Skeletal muscle tissue (tissue), 4 donors: ENCODE results near the gene NSD1. TPM values are rescaled to one million over a fixed set of nuclear protein-coding genes. Genes with fewer than 3 reads are reported as not detected.

Experiments used
- H3K27ac ChIP-seq: one replicate; pipeline ENCODE4 v1.7.0; 2013; ENCODE audit warnings: mild to moderate bottlenecking, low read depth, low read length, inconsistent platforms
- H3K27me3 ChIP-seq, 3 donors: one replicate each; pipeline ENCODE4 v1.7.0; 2013; ENCODE audit warnings: low read length in 3 of 3; ENCODE audit not compliant: control insufficient read depth in 3 of 3, insufficient read depth in 3 of 3
- H3K36me3 ChIP-seq, 3 donors: one replicate each; pipeline ENCODE4 v1.7.0; 2013; ENCODE audit warnings: low read length in 3 of 3; ENCODE audit not compliant: control insufficient read depth in 3 of 3, insufficient read depth in 3 of 3
- H3K4me1 ChIP-seq, 3 donors: one replicate each; pipeline ENCODE4 v1.7.0; 2013; ENCODE audit warnings: low read length in 3 of 3, mild to moderate bottlenecking in 3 of 3; ENCODE audit not compliant: control insufficient read depth in 3 of 3, insufficient read depth in 3 of 3
- H3K4me3 ChIP-seq, 3 donors: one replicate each; pipeline ENCODE4 v1.7.0; 2013; ENCODE audit warnings: low read length in 3 of 3
- H3K9ac ChIP-seq, 3 donors: one replicate each; pipeline ENCODE4 v1.7.0; 2013; ENCODE audit warnings: low read length in 3 of 3, mild to moderate bottlenecking in 3 of 3, moderate library complexity in 2 of 3, low read depth in 1 of 3
- H3K9me3 ChIP-seq, 3 donors: one replicate each; pipeline ENCODE4 v1.7.0; 2013; ENCODE audit warnings: low read length in 3 of 3; ENCODE audit not compliant: control insufficient read depth in 3 of 3
- total RNA-seq: library from RNA; depleted of rRNA; stranded (reverse); fragments of >200 nt; gene quantifications from one replicate; pipeline ENCODE4 v1.2.3, GENCODE V29; 2014
- donor health status: Osteomylitis.

Gene NSD1
- total RNA-seq, 1 donor from 2014 or later: 57.4 TPM

- Histone ChIP-seq H3K27me3 (no peaks in the 10 kb centered on the region), H3K4me3 (no peak overlapping the region), H3K4me1 (peaks cover 14 to 26% (median 16%) of the 10 kb centered on the region in 3 donors), H3K9ac (no peak overlapping the region), H3K9me3 (no peaks in the 10 kb centered on the region), H3K27ac (no peak overlapping the region), H3K36me3 (no peaks in the 10 kb centered on the region)
Observed at GRCh38 chr5:177112589-177113220, 20.9 kb upstream of the NSD1 start.

DNA sequence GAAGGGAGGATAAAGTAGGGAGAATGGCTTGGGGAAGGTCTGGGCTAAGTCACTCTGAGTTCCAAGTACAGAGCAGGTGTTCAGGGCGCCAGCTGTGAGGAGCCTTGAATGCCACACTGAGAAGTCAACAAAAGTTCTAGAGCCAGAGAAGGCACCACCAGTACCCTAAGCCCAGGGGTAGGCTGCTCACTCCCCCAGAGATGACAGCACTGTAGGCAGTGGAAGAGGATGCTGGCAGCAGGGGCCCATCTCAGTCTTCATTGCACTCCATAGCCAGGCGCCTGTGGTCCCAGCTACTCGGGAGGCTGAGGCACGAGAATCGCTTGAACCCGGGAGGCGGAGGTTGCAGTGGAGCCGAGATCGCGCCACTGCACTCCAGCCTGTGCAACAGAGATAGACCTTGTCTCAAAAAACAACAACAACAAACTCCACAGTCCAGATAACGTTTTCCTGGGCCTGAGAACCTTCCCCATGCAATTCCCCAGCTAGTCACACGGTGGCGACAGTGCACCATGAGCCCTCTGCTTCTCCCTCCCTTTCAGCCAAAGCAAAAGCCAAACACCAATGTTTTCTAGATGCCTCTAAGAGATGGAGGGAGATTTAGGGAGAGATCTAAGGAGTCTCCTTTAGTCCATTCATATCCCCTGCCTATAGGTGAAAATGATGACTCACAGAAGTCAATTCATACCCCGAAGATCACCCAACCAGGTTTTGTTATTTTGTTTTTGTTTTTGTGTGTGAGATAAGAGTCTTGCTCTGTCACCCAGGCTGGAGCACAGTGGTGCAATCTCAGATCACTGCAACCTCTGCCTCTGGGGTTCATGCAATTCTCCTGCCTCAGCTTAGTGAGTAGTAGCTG, 19.8 kb upstream of the NSD1 start:
- H3K27ac ChIP-seq: no peak overlapping the region
- peaks cover 14 to 26% (median 16%) of the 10 kb centered on the region in 3 donors for H3K4me1 ChIP-seq
- H3K27me3 ChIP-seq: no peaks in the 10 kb centered on the region
- H3K9ac ChIP-seq: no peak overlapping the region
- H3K9me3 ChIP-seq: no peaks in the 10 kb centered on the region
- no peaks in the 10 kb centered on the region for H3K36me3 ChIP-seq
- no peak overlapping the region for H3K4me3 ChIP-seq

- Histone ChIP-seq H3K9ac (peak overlapping the region; percentile 28 to 76 (median 71)), H3K9me3 (no peaks in the 10 kb centered on the region), H3K4me1 (peaks cover 12 to 26% (median 13%) of the 10 kb centered on the region in 3 donors), H3K4me3 (peak overlapping the region; percentile 55 to 67 (median 56)), H3K27ac (peak overlapping the region; percentile 33), H3K27me3 (no peaks in the 10 kb centered on the region), H3K36me3 (no peaks in the 10 kb centered on the region)
Observed at GRCh38 chr5:177116631-177117373, 16.8 kb upstream of the NSD1 start.

GRCh38 chr5:177117441-177118045, 16.0 kb upstream of the NSD1 start:
- H3K9ac ChIP-seq: peak overlapping the region in 1 of 3 donors; percentile 54
- H3K27ac ChIP-seq: no peak overlapping the region
- H3K4me3 ChIP-seq: peak overlapping the region in 1 of 3 donors; percentile 56
- no peaks in the 10 kb centered on the region for H3K9me3 ChIP-seq
- no peaks in the 10 kb centered on the region for H3K36me3 ChIP-seq
- peaks cover 11 to 26% (median 11%) of the 10 kb centered on the region in 3 donors for H3K4me1 ChIP-seq
- no peaks in the 10 kb centered on the region for H3K27me3 ChIP-seq

- no peaks in the 10 kb centered on the region for H3K36me3 ChIP-seq
- H3K4me1 ChIP-seq: no peaks in the 10 kb centered on the region
- H3K27ac ChIP-seq: no peak overlapping the region
- no peak overlapping the region for H3K4me3 ChIP-seq
- H3K9ac ChIP-seq: no peak overlapping the region
- H3K27me3 ChIP-seq: no peaks in the 10 kb centered on the region
- no peaks in the 10 kb centered on the region for H3K9me3 ChIP-seq
Observed at GRCh38 chr5:177122566-177122965, 11.0 kb upstream of the NSD1 start.

DNA sequence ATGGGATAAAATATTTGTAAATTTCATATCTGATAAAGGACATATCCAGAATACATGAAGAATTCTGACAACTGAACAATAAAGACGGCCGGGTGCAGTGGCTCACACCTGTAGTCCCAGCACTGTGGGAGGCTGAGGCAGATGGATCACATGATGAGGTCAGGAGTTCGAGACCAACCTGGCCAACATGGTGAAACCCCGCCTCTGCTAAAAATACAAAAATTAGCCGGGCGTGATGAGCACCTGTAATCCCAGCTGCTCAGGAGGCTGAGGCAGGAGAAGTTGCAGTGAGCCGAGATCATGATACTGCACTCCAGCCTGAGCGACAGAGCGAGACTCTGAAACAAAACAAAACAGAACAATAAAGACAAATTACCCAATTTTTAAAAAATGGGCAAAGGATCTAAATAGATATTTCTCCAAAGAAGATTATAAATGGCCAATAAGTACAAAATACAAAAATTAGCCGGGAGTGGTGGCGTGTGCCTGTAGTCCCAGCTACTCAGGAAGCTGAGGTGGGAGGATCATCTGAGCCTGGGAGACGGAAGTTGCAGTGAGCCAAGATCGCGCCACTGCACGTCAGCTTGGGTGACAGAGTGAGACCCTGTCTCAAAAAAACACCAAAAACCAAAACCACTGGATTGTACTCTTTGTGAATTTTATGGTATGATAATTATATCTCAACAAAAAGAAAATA, 9.6 kb upstream of the NSD1 start:
- no peak overlapping the region for H3K9ac ChIP-seq
- H3K36me3 ChIP-seq: no peaks in the 10 kb centered on the region
- H3K27ac ChIP-seq: no peak overlapping the region
- no peak overlapping the region for H3K4me3 ChIP-seq
- H3K9me3 ChIP-seq: no peaks in the 10 kb centered on the region
- H3K27me3 ChIP-seq: no peaks in the 10 kb centered on the region
- H3K4me1 ChIP-seq: peaks cover 0 to 5% (median 0%) of the 10 kb centered on the region in 3 donors

DNA sequence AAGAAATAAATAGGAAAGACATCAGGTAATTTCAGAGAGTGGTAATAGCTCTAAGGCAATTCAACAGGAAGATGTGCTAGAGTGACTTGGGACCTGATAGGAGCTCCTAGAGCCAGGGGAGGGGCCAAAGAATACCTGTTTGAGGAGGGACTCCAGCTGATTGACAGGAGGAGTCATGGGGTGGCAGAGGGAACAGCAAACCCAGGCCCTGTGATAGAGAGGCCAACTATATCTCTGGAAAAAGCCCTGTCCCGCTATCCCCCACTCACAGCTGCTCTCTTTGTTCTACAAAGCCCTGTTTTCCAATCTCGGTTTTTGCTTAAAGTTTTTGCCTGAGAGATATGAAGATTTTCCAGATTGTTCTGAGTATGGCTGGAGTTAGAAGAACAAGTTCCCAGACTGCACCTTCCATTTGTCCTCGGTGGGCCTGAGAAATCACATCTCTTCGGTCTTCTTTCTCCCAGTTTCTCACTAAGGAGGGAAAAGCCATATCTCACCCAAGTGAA, 9.0 kb upstream of the NSD1 start:
- no peaks in the 10 kb centered on the region for H3K9me3 ChIP-seq
- H3K27me3 ChIP-seq: no peaks in the 10 kb centered on the region
- no peak overlapping the region for H3K4me3 ChIP-seq
- no peaks in the 10 kb centered on the region for H3K36me3 ChIP-seq
- peaks cover 0 to 5% (median 3%) of the 10 kb centered on the region in 3 donors for H3K4me1 ChIP-seq
- no peak overlapping the region for H3K27ac ChIP-seq
- no peak overlapping the region for H3K9ac ChIP-seq

- Histone ChIP-seq H3K9ac (no peak overlapping the region), H3K27ac (no peak overlapping the region), H3K4me1 (peaks cover 0 to 5% (median 3%) of the 10 kb centered on the region in 3 donors), H3K27me3 (no peaks in the 10 kb centered on the region), H3K36me3 (no peaks in the 10 kb centered on the region), H3K9me3 (no peaks in the 10 kb centered on the region), H3K4me3 (no peak overlapping the region)
Observed at GRCh38 chr5:177126771-177127170, 6.8 kb upstream of the NSD1 start.

DNA sequence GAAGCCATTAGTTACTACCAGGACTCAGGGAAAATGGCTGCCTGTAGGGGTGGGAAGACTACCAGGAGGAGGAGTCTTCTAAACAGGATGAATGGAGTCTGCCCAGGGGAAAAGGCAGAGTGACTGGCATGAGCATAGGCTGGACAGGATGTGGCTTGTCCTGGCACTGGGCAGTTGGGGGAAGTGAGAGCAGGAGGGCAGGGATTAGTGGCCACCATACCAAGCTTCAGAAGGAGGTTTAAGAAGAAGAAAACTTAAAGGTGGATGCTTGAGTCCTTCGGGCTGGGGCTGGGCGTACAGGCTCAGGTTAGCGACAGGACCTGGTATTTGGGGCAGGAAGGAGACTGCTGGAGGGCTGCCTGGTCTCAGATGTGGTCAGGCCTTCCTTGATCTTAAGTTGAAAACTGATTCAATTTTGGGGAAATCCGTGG, 5.0 kb upstream of the NSD1 start:
- H3K9me3 ChIP-seq: no peaks in the 10 kb centered on the region
- no peaks in the 10 kb centered on the region for H3K27me3 ChIP-seq
- H3K4me3 ChIP-seq: no peak overlapping the region
- peaks cover 5 to 10% (median 8%) of the 10 kb centered on the region in 3 donors for H3K4me1 ChIP-seq
- no peaks in the 10 kb centered on the region for H3K36me3 ChIP-seq
- no peak overlapping the region for H3K27ac ChIP-seq
- H3K9ac ChIP-seq: no peak overlapping the region
